ENCODE data around the gene SPINT3.
"Not testable (repeated sequence)": the region's sequence is repeated elsewhere in the genome, so short reads cannot be mapped to it uniquely, and the experiment has no call there.

Gene SPINT3

GRCh38 chr20:45477530-45478148 lies 37.8 kb downstream of the SPINT3 start:
- H3K36me3 ChIP-seq (ENCODE audit: insufficient read depth, low read length); H3K4me3 ChIP-seq (ENCODE audit: low read depth, low read length); H3K4me1 ChIP-seq (ENCODE audit: control insufficient read depth, insufficient read depth, low read length, unreplicated experiment); H3K79me2 ChIP-seq (ENCODE audit: control insufficient read depth, insufficient read depth, low read length, unreplicated experiment); H3K27ac ChIP-seq (ENCODE audit: low read depth, low read length); H2AFZ ChIP-seq (ENCODE audit: low read length, unreplicated experiment): not testable (repeated sequence)
- H3K27me3 ChIP-seq (ENCODE audit: insufficient read depth, low read length): peaks cover 75% of the 10 kb centered on the region

GRCh38 chr20:45472286-45472685 lies 43.1 kb downstream of the SPINT3 start:
- peaks cover 83% of the 10 kb centered on the region for H3K27me3 ChIP-seq (ENCODE audit: insufficient read depth, low read length)
- not testable (repeated sequence) for H3K79me2 ChIP-seq (ENCODE audit: control insufficient read depth, insufficient read depth, low read length, unreplicated experiment); H3K36me3 ChIP-seq (ENCODE audit: insufficient read depth, low read length); H3K4me1 ChIP-seq (ENCODE audit: control insufficient read depth, insufficient read depth, low read length, unreplicated experiment); H2AFZ ChIP-seq (ENCODE audit: low read length, unreplicated experiment); H3K27ac ChIP-seq (ENCODE audit: low read depth, low read length); H3K4me3 ChIP-seq (ENCODE audit: low read depth, low read length)

- Histone ChIP-seq H3K27me3 (ENCODE audit: insufficient read depth, low read length) (peaks cover 84% of the 10 kb centered on the region), H3K36me3 (ENCODE audit: insufficient read depth, low read length) (no peaks in the 10 kb centered on the region), H3K79me2 (ENCODE audit: control insufficient read depth, insufficient read depth, low read length, unreplicated experiment) (no peaks in the 10 kb centered on the region), H2AFZ (ENCODE audit: low read length, unreplicated experiment) (peak overlapping the region; percentile 35), H3K4me1 (ENCODE audit: control insufficient read depth, insufficient read depth, low read length, unreplicated experiment) (no peaks in the 10 kb centered on the region), H3K4me3 (ENCODE audit: low read depth, low read length) (peak overlapping the region; percentile 65), H3K27ac (ENCODE audit: low read depth, low read length) (no peak overlapping the region)
These were observed 44.5 kb downstream of the SPINT3 start for GRCh38 chr20:45470937-45471336.

- no peaks in the 10 kb centered on the region for H3K36me3 ChIP-seq (ENCODE audit: insufficient read depth, low read length)
- peak overlapping the region; percentile 35 for H2AFZ ChIP-seq (ENCODE audit: low read length, unreplicated experiment)
- peaks cover 85% of the 10 kb centered on the region for H3K27me3 ChIP-seq (ENCODE audit: insufficient read depth, low read length)
- H3K4me1 ChIP-seq (ENCODE audit: control insufficient read depth, insufficient read depth, low read length, unreplicated experiment): no peaks in the 10 kb centered on the region
- H3K27ac ChIP-seq (ENCODE audit: low read depth, low read length): no peak overlapping the region
- no peaks in the 10 kb centered on the region for H3K79me2 ChIP-seq (ENCODE audit: control insufficient read depth, insufficient read depth, low read length, unreplicated experiment)
- H3K4me3 ChIP-seq (ENCODE audit: low read depth, low read length): peak overlapping the region; percentile 65
These were observed 45.0 kb downstream of the SPINT3 start for GRCh38 chr20:45470262-45470931.

GRCh38 chr20:45469336-45470261 lies 45.8 kb downstream of the SPINT3 start, which contains the start of gene WFDC2:
Gene WFDC2, plus strand, starts transcription at chr20:45469753. Its CDS starts 29 bp downstream, at chr20:45469782.
- Histone ChIP-seq H3K27ac (ENCODE audit: low read depth, low read length) (no peak within 1 kb of the TSS), H3K79me2 (ENCODE audit: control insufficient read depth, insufficient read depth, low read length, unreplicated experiment) (no peaks in the 10 kb centered on the region), H2AFZ (ENCODE audit: low read length, unreplicated experiment) (no peak within 1 kb of the TSS), H3K4me3 (ENCODE audit: low read depth, low read length) (peak within 1 kb of the TSS; percentile 65), H3K36me3 (ENCODE audit: insufficient read depth, low read length) (no peaks in the 10 kb centered on the region), H3K4me1 (ENCODE audit: control insufficient read depth, insufficient read depth, low read length, unreplicated experiment) (no peaks in the 10 kb centered on the region), H3K27me3 (ENCODE audit: insufficient read depth, low read length) (peaks cover 87% of the 10 kb centered on the region)

- Histone ChIP-seq H3K4me1 (ENCODE audit: control insufficient read depth, insufficient read depth, low read length, unreplicated experiment) (no peaks in the 10 kb centered on the region), H3K27ac (ENCODE audit: low read depth, low read length) (no peak overlapping the region), H3K27me3 (ENCODE audit: insufficient read depth, low read length) (peaks cover 96% of the 10 kb centered on the region)
These were observed 47.6 kb downstream of the SPINT3 start for GRCh38 chr20:45467861-45468260.

GRCh38 chr20:45467172-45467571 lies 48.2 kb downstream of the SPINT3 start:
- Histone ChIP-seq H3K79me2 (ENCODE audit: control insufficient read depth, insufficient read depth, low read length, unreplicated experiment) (no peaks in the 10 kb centered on the region), H2AFZ (ENCODE audit: low read length, unreplicated experiment) (no peak overlapping the region), H3K27me3 (ENCODE audit: insufficient read depth, low read length) (peaks cover 96% of the 10 kb centered on the region), H3K4me3 (ENCODE audit: low read depth, low read length) (no peak overlapping the region), H3K4me1 (ENCODE audit: control insufficient read depth, insufficient read depth, low read length, unreplicated experiment) (no peaks in the 10 kb centered on the region), H3K36me3 (ENCODE audit: insufficient read depth, low read length) (no peaks in the 10 kb centered on the region), H3K27ac (ENCODE audit: low read depth, low read length) (no peak overlapping the region)

More at GRCh38 chr20:45467861-45468260, 47.6 kb downstream of the SPINT3 start:
- Histone ChIP-seq H3K36me3 (ENCODE audit: insufficient read depth, low read length) (no peaks in the 10 kb centered on the region), H3K4me3 (ENCODE audit: low read depth, low read length) (no peak overlapping the region), H3K79me2 (ENCODE audit: control insufficient read depth, insufficient read depth, low read length, unreplicated experiment) (no peaks in the 10 kb centered on the region), H2AFZ (ENCODE audit: low read length, unreplicated experiment) (no peak overlapping the region)

- Histone ChIP-seq H3K4me1 (ENCODE audit: control insufficient read depth, insufficient read depth, low read length, unreplicated experiment) (no peaks in the 10 kb centered on the region), H2AFZ (ENCODE audit: low read length, unreplicated experiment) (no peak overlapping the region), H3K27me3 (ENCODE audit: insufficient read depth, low read length) (peaks cover 94% of the 10 kb centered on the region), H3K79me2 (ENCODE audit: control insufficient read depth, insufficient read depth, low read length, unreplicated experiment) (no peaks in the 10 kb centered on the region), H3K4me3 (ENCODE audit: low read depth, low read length) (no peak overlapping the region), H3K36me3 (ENCODE audit: insufficient read depth, low read length) (no peaks in the 10 kb centered on the region), H3K27ac (ENCODE audit: low read depth, low read length) (no peak overlapping the region)
These were observed 49.7 kb downstream of the SPINT3 start for GRCh38 chr20:45465491-45466266.

GRCh38 chr20:45463709-45464108 lies 51.7 kb downstream of the SPINT3 start:
- Histone ChIP-seq H3K27ac (ENCODE audit: low read depth, low read length) (no peak overlapping the region), H3K27me3 (ENCODE audit: insufficient read depth, low read length) (peaks cover 83% of the 10 kb centered on the region), H3K4me3 (ENCODE audit: low read depth, low read length) (no peak overlapping the region), H2AFZ (ENCODE audit: low read length, unreplicated experiment) (no peak overlapping the region), H3K79me2 (ENCODE audit: control insufficient read depth, insufficient read depth, low read length, unreplicated experiment) (no peaks in the 10 kb centered on the region), H3K4me1 (ENCODE audit: control insufficient read depth, insufficient read depth, low read length, unreplicated experiment) (no peaks in the 10 kb centered on the region), H3K36me3 (ENCODE audit: insufficient read depth, low read length) (no peaks in the 10 kb centered on the region)

All from ACC112 (cell line).